Measurements from ENCODE around the gene NCOA7. TPM values are rescaled to one million over a fixed set of nuclear protein-coding genes. Genes with fewer than 3 reads are reported as not detected.
A peak's percentile ranks its signal among the peaks of the same experiment; 100 is the strongest.

The NCOA7 gene
- total RNA-seq, 3 donors from 2014 or later (not counting 1 experiment from before 2014, with no cell fraction given): 37.3 to 66.6 (median 56.8) TPM

DNA sequence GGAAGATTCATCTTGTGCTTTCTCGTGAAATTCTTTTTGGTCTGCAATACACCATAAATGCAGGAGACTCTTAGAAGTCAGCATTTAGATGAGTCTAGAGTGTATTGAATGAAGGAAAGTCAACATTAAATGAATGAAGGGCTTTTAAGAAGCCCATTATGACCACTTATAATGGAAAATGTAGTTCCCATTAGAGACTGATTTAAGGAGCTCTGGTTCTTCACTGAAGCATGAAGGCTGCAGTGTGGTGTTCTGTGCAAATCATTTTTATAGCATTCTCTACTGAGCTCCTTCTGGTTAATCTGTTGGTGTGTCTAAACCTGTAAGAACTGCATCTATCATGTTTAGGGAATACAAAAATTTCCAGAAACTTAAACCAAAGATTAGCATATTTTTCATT, 19.7 kb downstream of the NCOA7 start:
- Histone ChIP-seq H3K27ac (ENCODE audit: low read length) (no peak overlapping the region), H3K36me3 (ENCODE audit: control insufficient read depth, insufficient read depth, low read length) (peaks cover 5% of the 10 kb centered on the region), H3K4me1 (ENCODE audit: control insufficient read depth, insufficient read depth, low read length) (peaks cover 20% of the 10 kb centered on the region), H3K27me3 (ENCODE audit: control insufficient read depth, insufficient read depth, low read length) (no peaks in the 10 kb centered on the region), H3K9me3 (ENCODE audit: control insufficient read depth, insufficient read depth, low read length) (no peaks in the 10 kb centered on the region), H3K4me3 (ENCODE audit: low read length) (no peak overlapping the region)
- H3K4me1 Mint-ChIP-seq: peaks cover 57 to 82% of the 10 kb centered on the region in 2 donors
- no peak for ATAC-seq
- no peaks in the 10 kb centered on the region for H3K9me3 Mint-ChIP-seq
- 80% methylated on average over 1 of the region's 1 CpG for WGBS (ENCODE audit: insufficient coverage)
- no peak overlapping the region for H3K27ac Mint-ChIP-seq
- no peak overlapping the region for H3K4me3 Mint-ChIP-seq
- DNase-seq: no peak
- intact Hi-C loops (cut with micrococcal nuclease): no loop called here
- TF ChIP-seq CTCF (IDR thresholded peaks at IDR 0.05): no peak
- H3K27me3 Mint-ChIP-seq (ENCODE audit: low read depth in 2 of 2): no peaks in the 10 kb centered on the region
- H3K36me3 Mint-ChIP-seq: no peaks in the 10 kb centered on the region

GRCh38 chr6:125811259-125811658, 20.5 kb downstream of the NCOA7 start:
- Mint-ChIP-seq H3K9me3 (no peaks in the 10 kb centered on the region), H3K4me3 (no peak overlapping the region), H3K4me1 (peaks cover 53 to 78% of the 10 kb centered on the region in 2 donors), H3K27ac (peak overlapping the region in 1 of 2 donors; percentile 53), H3K36me3 (no peaks in the 10 kb centered on the region), H3K27me3 (ENCODE audit: low read depth in 2 of 2) (no peaks in the 10 kb centered on the region)
- H3K9me3 ChIP-seq (ENCODE audit: control insufficient read depth, insufficient read depth, low read length): no peaks in the 10 kb centered on the region
- no peak for ATAC-seq
- H3K4me3 ChIP-seq (ENCODE audit: low read length): no peak overlapping the region
- H3K4me1 ChIP-seq (ENCODE audit: control insufficient read depth, insufficient read depth, low read length): peaks cover 17% of the 10 kb centered on the region
- no peak overlapping the region for H3K27ac ChIP-seq (ENCODE audit: low read length)
- 55% methylated on average over 5 of the region's 5 CpGs for WGBS (ENCODE audit: insufficient coverage)
- no peak for TF ChIP-seq CTCF (IDR thresholded peaks at IDR 0.05)
- H3K36me3 ChIP-seq (ENCODE audit: control insufficient read depth, insufficient read depth, low read length): peaks cover 7% of the 10 kb centered on the region
- intact Hi-C loops (cut with micrococcal nuclease): no loop called here
- DNase-seq: no peak
- no peaks in the 10 kb centered on the region for H3K27me3 ChIP-seq (ENCODE audit: control insufficient read depth, insufficient read depth, low read length)

DNA sequence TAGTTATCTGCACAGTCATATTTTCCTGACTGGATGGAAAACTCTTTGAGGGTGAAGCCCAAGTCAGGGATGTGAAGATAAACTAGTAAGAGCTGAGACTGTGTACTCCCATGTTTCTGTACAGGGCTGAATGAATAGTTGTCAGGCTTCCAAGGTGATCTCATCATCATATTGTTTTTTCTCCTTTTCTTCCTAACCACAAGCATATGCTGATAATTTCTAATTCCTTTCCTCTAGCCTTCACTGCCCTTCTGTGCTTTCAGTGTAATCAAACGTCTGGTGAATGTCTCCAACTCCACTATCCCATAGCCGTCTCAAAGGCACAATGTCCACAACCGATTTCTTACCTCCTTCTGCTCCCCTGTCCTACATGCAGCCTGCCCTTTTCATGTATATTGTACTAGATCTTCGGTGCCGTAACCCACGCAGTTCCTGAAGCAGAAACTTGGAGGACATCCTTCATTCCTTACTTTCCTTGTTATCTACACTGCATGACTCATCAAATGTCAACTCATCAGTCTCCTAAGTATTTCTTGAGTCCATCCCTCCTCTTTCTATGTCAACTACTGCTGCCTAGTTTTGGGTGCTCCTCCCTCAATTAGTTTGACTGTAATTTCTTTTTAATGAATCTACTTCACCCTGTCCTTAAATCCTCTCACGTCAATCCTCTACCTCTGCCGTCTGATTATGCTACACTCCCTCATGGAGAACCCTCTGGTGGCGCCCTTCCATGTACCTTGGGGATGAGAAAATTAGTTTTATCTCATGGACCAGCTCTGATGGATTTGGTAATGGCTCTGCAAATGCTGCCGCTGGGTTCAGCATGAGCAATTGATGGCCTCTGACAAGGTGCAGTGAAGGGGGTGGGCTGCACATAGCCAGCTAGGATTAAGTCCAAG, 21.9 kb downstream of the NCOA7 start:
- no peak overlapping the region for H3K4me3 ChIP-seq (ENCODE audit: low read length)
- H3K27me3 Mint-ChIP-seq (ENCODE audit: low read depth in 2 of 2): no peaks in the 10 kb centered on the region
- H3K27ac ChIP-seq (ENCODE audit: low read length): no peak overlapping the region
- DNase-seq (no peak), ATAC-seq (no peak)
- H3K27ac Mint-ChIP-seq: peak overlapping the region in 1 of 2 donors; percentile 9
- peaks cover 17% of the 10 kb centered on the region for H3K4me1 ChIP-seq (ENCODE audit: control insufficient read depth, insufficient read depth, low read length)
- peaks cover 40 to 64% of the 10 kb centered on the region in 2 donors for H3K4me1 Mint-ChIP-seq
- no peaks in the 10 kb centered on the region for H3K9me3 ChIP-seq (ENCODE audit: control insufficient read depth, insufficient read depth, low read length)
- intact Hi-C loops (cut with micrococcal nuclease): no loop called here
- WGBS (ENCODE audit: insufficient coverage): 95% methylated on average over 10 of the region's 10 CpGs
- no peak for TF ChIP-seq CTCF (IDR thresholded peaks at IDR 0.05)
- H3K36me3 Mint-ChIP-seq: no peaks in the 10 kb centered on the region
- peaks cover 11% of the 10 kb centered on the region for H3K36me3 ChIP-seq (ENCODE audit: control insufficient read depth, insufficient read depth, low read length)
- H3K4me3 Mint-ChIP-seq: no peak overlapping the region
- H3K9me3 Mint-ChIP-seq: no peaks in the 10 kb centered on the region
- H3K27me3 ChIP-seq (ENCODE audit: control insufficient read depth, insufficient read depth, low read length): no peaks in the 10 kb centered on the region
